Mesenchymal stem cell (in vitro differentiated cells and primary cell): ENCODE results near the gene MGMT.

Source experiments
- DNase-seq: peaks from one replicate; pipeline ENCODE4 v3.0.0-alpha.2; 2013
- H2AFZ ChIP-seq: one replicate; pipeline ENCODE4 v1.6.1; 2013; ENCODE audit warnings: low read depth, mild to moderate bottlenecking, control low read depth, inconsistent platforms, low read length, moderate library complexity
- H2AK5ac ChIP-seq: 2 replicates; pipeline ENCODE4 v1.6.1; 2013; ENCODE audit warnings: low read length, moderate library complexity, mild to moderate bottlenecking, inconsistent platforms; ENCODE audit not compliant: severe bottlenecking
- H2BK120ac ChIP-seq: one replicate; pipeline ENCODE4 v1.6.1; 2013; ENCODE audit warnings: low read depth, mild to moderate bottlenecking, inconsistent platforms, low read length, moderate library complexity
- H2BK12ac ChIP-seq, 2 experiments: one replicate each; pipeline ENCODE4 v1.6.1; 2013; ENCODE audit warnings: inconsistent platforms in 2 of 2, low read length in 2 of 2, mild to moderate bottlenecking in 2 of 2, moderate library complexity in 2 of 2, control low read depth in 1 of 2
- H2BK15ac ChIP-seq: one replicate; pipeline ENCODE4 v1.6.1; 2013; ENCODE audit warnings: mild to moderate bottlenecking, low read depth, inconsistent platforms; ENCODE audit not compliant: poor library complexity, severe bottlenecking
- H2BK5ac ChIP-seq: 2 replicates; pipeline ENCODE4 v1.6.1; 2013; ENCODE audit warnings: low read depth, mild to moderate bottlenecking, low read length, control low read depth, inconsistent platforms; ENCODE audit not compliant: poor library complexity, severe bottlenecking
- H3K14ac ChIP-seq, 2 experiments: one replicate each; pipeline ENCODE4 v1.6.1; 2013; ENCODE audit warnings: inconsistent platforms in 2 of 2, low read length in 2 of 2, control low read depth in 1 of 2, mild to moderate bottlenecking in 1 of 2, moderate library complexity in 1 of 2
- H3K18ac ChIP-seq, 2 experiments: one replicate each; pipeline ENCODE4 v1.6.1; 2013; ENCODE audit warnings: inconsistent platforms in 2 of 2, low read length in 2 of 2, control low read depth in 1 of 2, low read depth in 1 of 2, mild to moderate bottlenecking in 1 of 2
- H3K23ac ChIP-seq, 2 experiments: one replicate each; pipeline ENCODE4 v1.6.1; 2013; ENCODE audit warnings: inconsistent platforms in 2 of 2, low read length in 2 of 2, mild to moderate bottlenecking in 2 of 2, moderate library complexity in 2 of 2, control low read depth in 1 of 2
- H3K27ac ChIP-seq: 2 replicates; pipeline ENCODE4 v1.5.1; 2013; ENCODE audit warnings: mild to moderate bottlenecking, moderate library complexity, low read length, control low read depth, inconsistent platforms; ENCODE audit not compliant: poor library complexity, severe bottlenecking
- H3K27me3 ChIP-seq, 2 experiments: 2 replicates each; pipeline versions ENCODE4 v1.6.1 to v1.7.0; 2013; ENCODE audit warnings: low read length in 2 of 2, mild to moderate bottlenecking in 2 of 2, moderate library complexity in 2 of 2, control low read depth in 1 of 2, inconsistent platforms in 1 of 2; ENCODE audit not compliant: control insufficient read depth in 1 of 2, insufficient read depth in 1 of 2
- H3K36me3 ChIP-seq, 2 experiments: 2 replicates each; pipeline versions ENCODE4 v1.6.1 to v1.7.0; 2013; ENCODE audit warnings: low read length in 2 of 2, control low read depth in 1 of 2, inconsistent platforms in 1 of 2, low read depth in 1 of 2, mild to moderate bottlenecking in 1 of 2; ENCODE audit not compliant: insufficient read depth in 2 of 2, control insufficient read depth in 1 of 2
- H3K4ac ChIP-seq, 2 experiments: one replicate each; pipeline ENCODE4 v1.6.1; 2013; ENCODE audit warnings: inconsistent platforms in 2 of 2, low read length in 2 of 2, mild to moderate bottlenecking in 2 of 2, moderate library complexity in 2 of 2, control low read depth in 1 of 2, low read depth in 1 of 2
- H3K4me1 ChIP-seq: 2 replicates; pipeline ENCODE4 v1.6.1; 2013; ENCODE audit warnings: low read depth, low read length, control low read depth; ENCODE audit not compliant: control insufficient read depth, insufficient read depth
- H3K4me2 ChIP-seq: 2 replicates; pipeline ENCODE4 v1.6.1; 2013; ENCODE audit warnings: low read length, mild to moderate bottlenecking, inconsistent platforms; ENCODE audit not compliant: poor library complexity, severe bottlenecking
- H3K4me3 ChIP-seq, 2 experiments: 2 replicates each; pipeline versions ENCODE4 v1.5.1 to v1.7.0; 2013; ENCODE audit warnings: low read length in 2 of 2, mild to moderate bottlenecking in 2 of 2, control low read depth in 1 of 2, low read depth in 1 of 2; ENCODE audit not compliant: insufficient read depth in 1 of 2
- H3K79me1 ChIP-seq: replicated peaks from 2 replicates; pipeline ENCODE4 v1.6.1; 2013; ENCODE audit warnings: mild to moderate bottlenecking, control low read depth, low read length, inconsistent platforms; ENCODE audit not compliant: poor library complexity, severe bottlenecking
- H3K9ac ChIP-seq: 2 replicates; pipeline ENCODE4 v1.7.0; 2013; ENCODE audit warnings: mild to moderate bottlenecking, low read length, moderate library complexity
- H3K9me3 ChIP-seq: 2 replicates; pipeline ENCODE4 v1.7.0; 2013; ENCODE audit warnings: mild to moderate bottlenecking, low read length; ENCODE audit not compliant: control insufficient read depth
- H4K8ac ChIP-seq: one replicate; pipeline ENCODE4 v1.6.1; 2013; ENCODE audit warnings: inconsistent platforms, mild to moderate bottlenecking, low read length, moderate library complexity
- H4K91ac ChIP-seq: one replicate; pipeline ENCODE4 v1.6.1; 2013; ENCODE audit warnings: mild to moderate bottlenecking, low read length, inconsistent platforms
- WGBS: methylation state at CpG from one replicate; pipeline ENCODE4 v1.1.7; 2013; ENCODE audit warnings: mixed read lengths; 5-methylcytosine and 5-hydroxymethylcytosine counted together

The MGMT gene

DNA sequence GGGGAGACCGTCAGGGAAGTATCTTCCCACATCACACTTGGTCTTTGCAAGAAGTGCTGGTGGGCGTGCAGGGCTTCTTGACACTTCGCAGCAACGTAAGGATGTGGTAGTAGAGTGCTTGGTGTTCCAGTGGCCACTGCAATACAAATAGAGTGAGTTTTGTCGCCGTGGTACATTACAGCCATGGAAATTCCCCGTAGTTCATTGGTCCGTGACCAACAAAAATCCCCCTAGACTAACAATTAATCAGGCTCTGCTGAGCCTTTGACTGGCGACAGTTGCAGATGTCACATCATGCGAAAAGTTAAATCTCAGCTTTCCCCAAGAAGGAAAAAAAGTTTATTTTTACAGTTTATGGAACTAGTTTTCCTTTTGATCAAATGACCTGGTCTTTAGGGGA, 134.7 kb downstream of the MGMT start:
- Histone ChIP-seq H3K4ac (no peak overlapping the region), H3K4me2 (no peak overlapping the region), H2BK120ac (no peak overlapping the region), H2BK5ac (no peak overlapping the region), H3K27me3 (no peaks in the 10 kb centered on the region), H3K4me1 (peaks cover 4% of the 10 kb centered on the region), H3K36me3 (peaks cover 0 to 2% of the 10 kb centered on the region in 2 experiments), H2AK5ac (no peak overlapping the region), H4K91ac (no peak overlapping the region), H3K27ac (no peak overlapping the region), H3K18ac (no peak overlapping the region), H3K9ac (no peak overlapping the region), H3K14ac (no peak overlapping the region), H2BK12ac (no peak overlapping the region), H3K4me3 (no peak overlapping the region), H4K8ac (peak overlapping the region; percentile 7), H3K9me3 (no peaks in the 10 kb centered on the region), H3K79me1 (peaks cover 5% of the 10 kb centered on the region), H3K23ac (no peak overlapping the region), H2AFZ (no peak overlapping the region), H2BK15ac (no peak overlapping the region)
- DNase-seq = no peak
- 83% methylated on average over 9 of the region's 10 CpGs for WGBS

DNA sequence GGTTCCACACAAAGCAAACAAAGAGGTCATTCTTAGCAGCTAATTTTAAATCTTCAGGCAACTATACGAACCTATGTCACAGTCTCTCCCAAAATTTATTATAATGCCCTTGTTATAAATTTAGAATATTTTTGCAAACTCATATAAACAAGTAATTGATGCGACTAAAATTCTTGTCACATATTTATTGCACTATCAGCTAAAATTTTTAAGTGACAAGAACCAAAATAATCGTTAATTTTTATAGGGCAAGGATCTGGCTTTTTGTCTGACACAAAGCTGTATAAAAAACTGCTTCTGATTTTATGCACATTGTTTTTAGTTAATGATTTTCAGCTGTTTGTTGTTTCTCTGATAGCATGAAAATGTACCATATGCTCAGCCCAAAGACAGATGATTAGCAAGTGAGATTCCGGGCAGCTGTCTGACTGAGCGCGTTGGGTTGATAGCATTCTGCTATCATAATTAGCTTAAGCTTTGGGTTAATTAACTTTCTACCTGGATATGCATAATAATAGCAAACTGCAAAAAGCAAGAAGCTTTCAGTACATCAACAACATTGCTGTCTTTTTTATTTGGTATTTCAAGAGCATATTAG, 136.0 kb downstream of the MGMT start:
- Histone ChIP-seq H3K27me3 (no peaks in the 10 kb centered on the region), H4K8ac (no peak overlapping the region), H3K4me2 (no peak overlapping the region), H3K4me3 (no peak overlapping the region), H4K91ac (no peak overlapping the region), H3K14ac (no peak overlapping the region), H3K36me3 (no peaks in the 10 kb centered on the region), H3K27ac (no peak overlapping the region), H2BK5ac (no peak overlapping the region), H3K9ac (no peak overlapping the region), H3K79me1 (peaks cover 3% of the 10 kb centered on the region), H3K4ac (no peak overlapping the region), H2BK120ac (no peak overlapping the region), H2BK12ac (no peak overlapping the region), H2AFZ (no peak overlapping the region), H2AK5ac (no peak overlapping the region), H3K23ac (no peak overlapping the region), H3K9me3 (no peaks in the 10 kb centered on the region), H2BK15ac (no peak overlapping the region), H3K4me1 (peaks cover 4% of the 10 kb centered on the region), H3K18ac (no peak overlapping the region)
- WGBS = 100% methylated on average over 1 of the region's 6 CpGs
- DNase-seq = no peak

DNA sequence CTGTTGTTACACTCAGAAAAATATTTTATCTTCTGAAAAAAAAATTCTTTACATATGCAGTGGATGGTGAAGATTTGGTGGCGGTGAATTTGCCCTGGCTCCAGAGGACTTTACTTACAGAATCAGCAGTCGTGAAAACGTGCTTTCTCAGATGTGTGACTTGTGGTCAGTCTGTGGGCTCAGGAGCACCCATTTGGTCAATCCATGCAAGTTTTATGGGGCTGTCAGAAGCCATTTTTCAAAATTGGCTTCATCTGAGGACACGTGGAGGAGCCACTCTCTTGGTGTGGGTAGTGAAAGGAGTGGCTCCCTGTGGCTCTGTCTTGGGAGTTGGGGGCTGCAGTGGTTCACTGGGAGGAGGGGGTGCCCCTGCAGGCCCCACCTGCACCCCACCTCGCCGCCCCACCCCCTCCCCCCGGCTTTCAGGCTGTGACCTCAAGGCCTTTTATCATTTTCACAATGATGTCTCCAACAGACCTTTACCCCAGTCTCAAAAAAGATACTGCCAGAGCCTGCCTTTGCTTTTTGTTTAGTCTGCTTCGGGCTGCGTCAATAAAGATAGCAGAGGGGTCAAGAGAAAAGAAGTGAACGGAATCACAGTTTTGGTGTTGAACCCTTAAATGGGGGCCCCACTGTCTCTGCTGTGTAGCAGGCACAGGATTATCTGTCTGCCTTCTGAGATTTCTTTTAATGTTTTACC, 137.4 kb downstream of the MGMT start:
- Histone ChIP-seq H3K23ac (no peak overlapping the region), H3K79me1 (peaks cover 7% of the 10 kb centered on the region), H4K8ac (no peak overlapping the region), H3K27ac (no peak overlapping the region), H3K14ac (no peak overlapping the region), H3K27me3 (no peaks in the 10 kb centered on the region), H3K9ac (no peak overlapping the region), H2BK15ac (no peak overlapping the region), H2AFZ (no peak overlapping the region), H3K4me2 (no peak overlapping the region), H3K36me3 (peaks cover 0 to 2% of the 10 kb centered on the region in 2 experiments), H2BK5ac (no peak overlapping the region), H3K4me3 (no peak overlapping the region), H3K18ac (no peak overlapping the region), H2BK12ac (no peak overlapping the region), H4K91ac (no peak overlapping the region), H3K9me3 (no peaks in the 10 kb centered on the region), H2AK5ac (no peak overlapping the region), H3K4ac (no peak overlapping the region), H2BK120ac (no peak overlapping the region), H3K4me1 (peaks cover 4% of the 10 kb centered on the region)
- 63% methylated on average over 7 of the region's 10 CpGs for WGBS
- no peak for DNase-seq

DNA sequence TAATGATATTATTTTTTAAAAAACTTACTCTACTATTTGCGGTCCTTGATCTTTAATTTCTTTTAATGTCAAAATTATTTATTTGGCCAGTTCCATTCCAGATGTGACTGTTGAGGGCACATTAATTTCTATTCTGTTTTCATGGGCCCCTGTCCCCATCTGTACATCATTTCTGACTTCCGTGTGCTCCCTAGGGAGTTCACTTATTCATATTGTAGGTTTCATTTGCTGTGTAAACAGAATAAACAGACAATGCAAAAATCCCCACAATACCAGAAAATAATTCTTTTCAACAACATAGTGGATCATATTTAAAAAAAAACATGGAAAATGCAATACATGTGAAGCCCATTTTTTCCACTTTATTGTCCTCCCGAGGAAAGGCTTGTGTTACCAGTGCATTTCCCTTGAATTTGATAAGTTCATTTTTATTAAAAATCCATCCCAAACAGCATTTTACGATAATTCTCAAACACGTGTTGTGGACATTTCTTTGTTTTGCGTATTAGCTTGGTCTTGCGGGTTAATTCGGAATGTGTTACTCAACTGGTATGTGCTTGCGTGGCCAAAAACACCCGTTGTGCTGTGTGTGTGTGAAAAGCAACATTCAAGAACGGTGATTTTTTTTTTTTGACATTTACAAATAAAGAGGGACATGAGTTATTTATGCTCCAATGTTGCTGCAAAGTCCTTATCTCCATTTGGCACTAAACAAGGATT, 138.4 kb downstream of the MGMT start:
- Histone ChIP-seq H3K27me3 (no peaks in the 10 kb centered on the region), H2BK12ac (no peak overlapping the region), H3K18ac (no peak overlapping the region), H3K79me1 (peaks cover 10% of the 10 kb centered on the region), H4K8ac (no peak overlapping the region), H2AK5ac (no peak overlapping the region), H3K23ac (no peak overlapping the region), H4K91ac (no peak overlapping the region), H3K4ac (no peak overlapping the region), H2BK5ac (no peak overlapping the region), H3K4me3 (no peak overlapping the region), H2AFZ (peak overlapping the region; percentile 65), H3K9ac (no peak overlapping the region), H2BK15ac (no peak overlapping the region), H3K27ac (no peak overlapping the region), H2BK120ac (no peak overlapping the region), H3K14ac (no peak overlapping the region), H3K9me3 (no peaks in the 10 kb centered on the region), H3K4me1 (peaks cover 4% of the 10 kb centered on the region), H3K4me2 (no peak overlapping the region), H3K36me3 (peaks cover 0 to 4% of the 10 kb centered on the region in 2 experiments)
- 71% methylated on average over 9 of the region's 11 CpGs for WGBS
- DNase-seq = peak; percentile 64
